ENCODE results near the gene PLXND1. TPM values are rescaled to one million over a fixed set of nuclear protein-coding genes. Genes with fewer than 3 reads are reported as not detected.

The PLXND1 gene
- total RNA-seq, 4 donors from 2014 or later = 155 to 300 (median 197) TPM

GRCh38 chr3:129609591-129610182, 3.2 kb upstream of the PLXND1 start:
- Histone ChIP-seq H3K4me1 (peaks cover 0 to 69% (median 48%) of the 10 kb centered on the region in 4 donors), H3K4me3 (no peak overlapping the region), H3K27me3 (no peaks in the 10 kb centered on the region), H3K36me3 (no peaks in the 10 kb centered on the region), H3K27ac (peak overlapping the region in 3 of 4 donors; percentile 42 to 99 (median 93)), H3K9me3 (no peaks in the 10 kb centered on the region)
- DNase-seq (ENCODE audit: low spot score in 2 of 2) = no peak
- TF ChIP-seq POLR2A (IDR thresholded peaks at IDR 0.05) (no peak), CTCF (IDR thresholded peaks at IDR 0.05) (no peak), EP300 (IDR thresholded peaks at IDR 0.05) (no peak)
- 19 to 28% methylated on average over 3 of the region's 3 CpGs for WGBS, 2 donors

DNA sequence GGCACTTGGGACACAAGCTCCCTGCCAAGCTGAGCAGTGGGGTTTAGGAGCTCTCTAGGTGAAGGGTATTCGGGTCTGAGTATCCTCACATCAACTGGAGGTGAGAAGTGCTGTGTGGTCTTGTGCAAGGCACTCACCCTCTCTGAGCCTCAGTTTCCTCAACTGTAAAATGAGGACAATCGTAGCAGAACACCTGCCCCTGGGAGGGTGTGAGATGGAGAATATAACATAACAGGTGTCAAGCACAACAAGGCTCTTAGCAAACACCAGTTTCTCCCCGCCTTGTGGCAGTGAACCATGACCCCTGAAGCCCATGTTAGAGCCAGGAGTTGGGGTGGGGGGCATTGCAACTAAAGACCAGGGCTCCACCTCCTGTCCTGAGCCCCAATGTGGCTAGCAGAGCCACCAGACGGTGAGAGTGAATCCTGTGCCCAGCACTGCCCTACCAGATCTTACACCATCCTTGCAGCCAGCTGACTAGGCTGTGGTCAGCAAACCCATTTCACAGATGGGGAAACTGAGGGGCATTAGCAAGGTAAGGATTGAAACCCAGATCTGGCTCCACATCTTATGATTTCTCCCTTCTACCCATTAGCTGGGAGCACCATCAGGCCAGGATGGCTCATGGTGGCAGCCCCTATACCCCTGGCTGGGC, 2.6 kb upstream of the PLXND1 start:
- WGBS, 2 donors = 69 to 88% methylated on average over 4 of the region's 4 CpGs
- Histone ChIP-seq H3K36me3 (no peaks in the 10 kb centered on the region), H3K9me3 (no peaks in the 10 kb centered on the region), H3K4me1 (peaks cover 0 to 69% (median 49%) of the 10 kb centered on the region in 4 donors), H3K27me3 (no peaks in the 10 kb centered on the region), H3K27ac (peak overlapping the region in 3 of 4 donors; percentile 93 to 99 (median 93)), H3K4me3 (no peak overlapping the region)
- no peak for TF ChIP-seq POLR2A (IDR thresholded peaks at IDR 0.05)
- no peak for TF ChIP-seq CTCF (IDR thresholded peaks at IDR 0.05)
- TF ChIP-seq EP300 (IDR thresholded peaks at IDR 0.05) = no peak
- DNase-seq (ENCODE audit: low spot score in 2 of 2) = no peak

DNA sequence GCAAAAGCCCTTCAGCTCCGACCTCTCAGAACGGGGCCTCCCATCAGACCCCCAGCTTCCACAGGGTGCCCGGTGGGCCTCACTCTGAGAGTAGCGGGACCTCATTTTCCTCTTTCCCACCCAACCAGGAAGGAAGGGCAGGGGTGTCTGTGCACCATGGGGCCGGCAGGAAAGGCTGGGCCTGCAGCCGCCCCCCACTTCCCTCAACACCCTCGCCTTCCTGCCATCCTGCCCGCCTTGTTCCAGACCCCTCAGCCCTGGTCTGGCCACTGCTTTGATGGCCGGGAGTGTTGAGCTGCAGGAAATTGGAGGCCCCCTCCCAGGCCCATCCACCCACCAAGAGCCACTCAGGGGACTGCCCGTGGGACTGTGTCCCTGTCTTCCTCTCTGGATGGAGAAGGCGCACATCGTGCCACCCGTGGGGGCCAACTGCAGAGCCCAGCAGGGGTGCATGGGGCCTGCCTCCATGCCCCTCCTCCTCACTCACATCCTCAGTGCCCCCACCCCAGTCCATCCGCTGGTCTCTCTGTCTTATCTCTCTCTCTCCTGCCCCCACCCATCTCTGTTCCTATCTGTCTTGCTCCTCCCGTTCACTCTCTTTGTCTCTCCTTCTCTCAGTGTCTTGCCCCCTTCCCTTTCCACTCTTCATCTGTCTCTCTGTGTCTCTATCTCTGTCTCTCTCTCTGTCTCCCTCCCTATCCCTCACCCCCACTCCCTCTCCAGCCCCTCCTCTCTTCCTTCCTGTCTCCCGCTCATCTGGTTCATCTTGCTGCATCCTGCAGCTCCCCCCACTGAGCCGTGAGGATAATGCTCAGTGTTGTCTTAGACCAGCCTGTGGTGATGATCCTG, 1.8 kb upstream of the PLXND1 start:
- peak overlapping the region in 1 of 4 donors; percentile 84 for H3K4me3 ChIP-seq
- peak overlapping the region; percentile 90 to 99 (median 93) for H3K27ac ChIP-seq
- 57 to 66% methylated on average over 14 to 17 of the region's 17 CpGs for WGBS, 2 donors
- H3K36me3 ChIP-seq = no peaks in the 10 kb centered on the region
- H3K4me1 ChIP-seq = peaks cover 0 to 76% (median 52%) of the 10 kb centered on the region in 4 donors
- TF ChIP-seq CTCF (IDR thresholded peaks at IDR 0.05) = peak in 3 of 5 experiments; percentile 12 to 47 (median 24)
- TF ChIP-seq EP300 (IDR thresholded peaks at IDR 0.05) = no peak
- no peaks in the 10 kb centered on the region for H3K9me3 ChIP-seq
- no peak for DNase-seq (ENCODE audit: low spot score in 2 of 2)
- H3K27me3 ChIP-seq = no peaks in the 10 kb centered on the region

- H3K27ac ChIP-seq = peak overlapping the region; percentile 90 to 99 (median 93)
- WGBS, 2 donors = 28 to 54% methylated on average over 17 to 18 of the region's 18 CpGs
- no peaks in the 10 kb centered on the region for H3K27me3 ChIP-seq
- no peak for DNase-seq (ENCODE audit: low spot score in 2 of 2)
- H3K4me1 ChIP-seq = peaks cover 0 to 76% (median 54%) of the 10 kb centered on the region in 4 donors
- no peaks in the 10 kb centered on the region for H3K9me3 ChIP-seq
- no peaks in the 10 kb centered on the region for H3K36me3 ChIP-seq
- TF ChIP-seq EP300 (IDR thresholded peaks at IDR 0.05) (no peak), POLR2A (IDR thresholded peaks at IDR 0.05) (no peak), CTCF (IDR thresholded peaks at IDR 0.05) (no peak)
- peak overlapping the region; percentile 38 to 84 (median 62) for H3K4me3 ChIP-seq
Measured at GRCh38 chr3:129607391-129608068, 1.1 kb upstream of the PLXND1 start.

Data from tibial nerve (tissue), 4 donors.